CMK (cell line): ENCODE measurements around the gene ARHGAP11A.

ENCODE experiments used
- DNase-seq: peaks from one replicate; pipeline ENCODE4 v3.0.0-alpha.2; 2010; ENCODE audit warnings: low read depth

ARHGAP11A gene

GRCh38 chr15:32656091-32656490, 40.8 kb downstream of the ARHGAP11A start:
- DNase-seq: no peak

- no peak for DNase-seq
Measured at GRCh38 chr15:32656496-32656895, 41.2 kb downstream of the ARHGAP11A start.

GRCh38 chr15:32657198-32657883, 42.0 kb downstream of the ARHGAP11A start:
- DNase-seq: no peak

- DNase-seq: no peak
Measured at GRCh38 chr15:32657941-32658340, 42.6 kb downstream of the ARHGAP11A start.

GRCh38 chr15:32659340-32660155, 44.2 kb downstream of the ARHGAP11A start:
- DNase-seq: no peak

GRCh38 chr15:32663671-32664070, 48.4 kb downstream of the ARHGAP11A start:
- DNase-seq: no peak

GRCh38 chr15:32664796-32665195, 49.5 kb downstream of the ARHGAP11A start:
- DNase-seq: no peak

GRCh38 chr15:32667321-32667720, 52.0 kb downstream of the ARHGAP11A start:
- no peak for DNase-seq

GRCh38 chr15:32668942-32669341, 53.6 kb downstream of the ARHGAP11A start:
- DNase-seq: no peak

GRCh38 chr15:32669896-32670611, 54.8 kb downstream of the ARHGAP11A start:
- no peak for DNase-seq

GRCh38 chr15:32670623-32671022, 55.3 kb downstream of the ARHGAP11A start:
- no peak for DNase-seq

- DNase-seq: no peak
Measured at GRCh38 chr15:32671339-32672325, 56.3 kb downstream of the ARHGAP11A start.

GRCh38 chr15:32674681-32675080, 59.4 kb downstream of the ARHGAP11A start:
- DNase-seq: no peak

- no peak for DNase-seq
Measured at GRCh38 chr15:32675466-32675865, 60.2 kb downstream of the ARHGAP11A start.

GRCh38 chr15:32676169-32676568, 60.9 kb downstream of the ARHGAP11A start:
- no peak for DNase-seq

- DNase-seq: no peak
Measured at GRCh38 chr15:32677238-32677750, 62.0 kb downstream of the ARHGAP11A start.

- DNase-seq: no peak
Measured at GRCh38 chr15:32679298-32679690, 64.0 kb downstream of the ARHGAP11A start.

GRCh38 chr15:32682569-32682968, 67.3 kb downstream of the ARHGAP11A start:
- DNase-seq: no peak

GRCh38 chr15:32682977-32683630, 67.8 kb downstream of the ARHGAP11A start:
- no peak for DNase-seq

GRCh38 chr15:32683906-32684584, 68.7 kb downstream of the ARHGAP11A start:
- no peak for DNase-seq
